GM19238 (cell line): ENCODE data around the gene MYO16.
"Not testable (repeated sequence)": the region's sequence is repeated elsewhere in the genome, so short reads cannot be mapped to it uniquely, and the experiment has no call there.

Source experiments
- DNase-seq: peaks from one replicate; pipeline ENCODE4 v3.0.0; 2011; ENCODE audit warnings: low spot score; ENCODE audit not compliant: insufficient read length

Gene MYO16

DNA sequence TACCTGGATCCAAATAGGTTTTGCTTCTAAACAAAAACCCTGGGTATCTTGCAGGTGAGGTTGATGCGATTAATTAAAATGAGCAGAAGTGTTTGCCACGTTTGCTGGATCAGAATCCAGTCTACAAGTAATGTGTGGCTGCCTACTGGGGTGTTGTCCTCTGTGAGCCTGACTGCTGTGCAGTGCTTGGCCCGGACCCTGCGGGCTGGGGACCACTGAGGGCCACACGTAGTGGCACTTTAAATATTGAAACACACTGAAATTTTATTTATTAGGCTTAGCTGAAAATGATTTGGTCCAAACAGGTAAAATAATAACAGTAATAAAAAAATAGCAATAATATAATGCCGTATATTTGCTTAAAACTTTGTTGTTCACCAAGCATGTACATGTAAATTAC lies 338.0 kb downstream of the MYO16 start:
- DNase-seq: no peak

DNA sequence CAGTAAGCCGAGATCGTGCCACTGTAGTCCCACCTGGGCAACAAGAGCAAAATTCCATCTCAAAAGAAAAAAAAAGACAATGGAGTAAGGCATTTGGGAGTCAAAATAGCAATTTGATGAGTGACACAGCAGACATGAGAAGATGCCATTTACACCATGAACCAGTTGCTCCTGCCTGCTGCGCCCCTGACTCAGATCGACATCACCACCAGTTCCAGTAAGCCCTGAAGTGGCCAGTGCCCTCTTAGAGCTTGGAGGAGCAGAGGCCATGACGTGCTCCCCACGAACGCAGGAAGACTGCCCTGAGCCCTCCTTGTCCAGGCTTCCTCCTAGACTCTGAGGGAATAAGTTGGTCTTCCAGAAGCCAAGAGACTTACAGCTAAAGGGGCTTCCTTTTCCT lies 339.2 kb downstream of the MYO16 start:
- DNase-seq: no peak

DNA sequence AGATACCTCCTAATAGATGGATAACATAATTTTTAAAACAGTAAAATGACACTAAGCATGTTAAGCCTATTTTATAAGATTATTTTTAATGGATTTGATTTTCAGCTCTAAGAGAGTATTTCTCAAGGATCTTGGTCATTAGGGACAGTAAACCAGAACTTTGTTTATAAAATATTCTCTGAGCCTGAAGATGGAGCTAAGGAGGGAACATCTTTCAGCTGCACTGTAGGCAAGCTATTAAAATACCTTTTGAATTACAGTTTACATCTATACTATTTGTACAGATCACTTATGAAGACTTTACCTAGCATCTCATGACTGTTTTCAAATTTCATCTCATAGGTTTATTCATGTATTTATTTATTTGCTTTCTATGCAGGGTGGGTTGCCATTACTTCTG lies 345.3 kb downstream of the MYO16 start:
- no peak for DNase-seq

DNA sequence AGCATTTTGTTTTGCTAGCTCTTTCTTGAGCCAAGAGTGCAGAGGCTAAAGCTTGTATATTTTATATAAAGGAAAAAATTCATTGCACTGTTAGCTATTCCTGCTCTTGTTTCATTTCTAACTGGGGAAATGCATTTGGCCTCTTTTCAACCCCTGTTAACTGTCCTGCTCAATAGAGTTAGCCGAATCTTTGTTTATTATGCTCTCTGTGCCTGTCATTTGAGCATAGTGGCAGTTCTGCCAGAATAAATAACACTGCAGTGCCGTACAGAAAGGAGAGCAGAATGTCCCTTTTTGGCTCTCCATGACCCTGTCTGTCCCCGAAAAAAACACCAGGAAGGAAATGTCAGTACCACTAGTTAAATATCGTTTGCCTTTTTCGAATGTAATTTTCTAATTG lies 350.8 kb downstream of the MYO16 start:
- DNase-seq: no peak

DNA sequence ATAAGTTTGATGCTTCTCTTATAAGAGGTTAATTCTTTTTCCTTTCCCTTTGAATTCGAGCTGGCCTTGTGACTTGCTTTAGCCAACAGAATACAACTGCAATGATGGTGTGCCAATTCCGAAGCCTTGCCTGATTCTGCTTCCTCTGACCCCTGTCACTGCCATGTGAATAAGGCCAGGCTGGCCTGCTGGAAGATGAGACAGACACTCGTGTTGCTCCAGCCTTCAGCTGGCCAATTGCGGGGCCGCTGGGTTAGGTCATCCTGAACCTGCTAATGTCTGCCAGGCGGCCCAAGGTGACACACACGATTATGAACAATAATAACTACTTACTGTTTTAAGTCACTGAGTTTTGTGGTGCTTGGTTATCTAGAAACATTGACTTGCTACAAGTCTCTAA lies 352.0 kb downstream of the MYO16 start:
- DNase-seq: no peak

DNA sequence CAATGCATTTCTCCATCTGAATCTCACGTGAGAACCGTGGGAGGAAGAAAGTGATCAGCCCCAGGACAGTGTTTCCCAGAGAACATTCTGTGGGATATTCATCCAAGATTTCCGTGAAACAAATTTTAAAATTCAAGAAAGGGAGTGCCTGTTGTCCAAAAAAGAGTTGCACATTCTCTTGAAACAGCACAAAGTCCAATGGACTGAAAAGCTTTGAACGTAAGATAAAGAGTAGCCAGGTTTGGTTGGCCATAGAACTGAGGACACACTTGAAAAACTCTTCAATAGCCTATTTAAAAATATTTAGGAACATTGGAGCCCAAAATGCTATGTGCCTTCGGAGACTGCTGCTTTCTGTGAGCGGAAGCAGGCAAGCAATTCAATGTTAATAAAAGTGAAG lies 353.9 kb downstream of the MYO16 start:
- DNase-seq: no peak

DNA sequence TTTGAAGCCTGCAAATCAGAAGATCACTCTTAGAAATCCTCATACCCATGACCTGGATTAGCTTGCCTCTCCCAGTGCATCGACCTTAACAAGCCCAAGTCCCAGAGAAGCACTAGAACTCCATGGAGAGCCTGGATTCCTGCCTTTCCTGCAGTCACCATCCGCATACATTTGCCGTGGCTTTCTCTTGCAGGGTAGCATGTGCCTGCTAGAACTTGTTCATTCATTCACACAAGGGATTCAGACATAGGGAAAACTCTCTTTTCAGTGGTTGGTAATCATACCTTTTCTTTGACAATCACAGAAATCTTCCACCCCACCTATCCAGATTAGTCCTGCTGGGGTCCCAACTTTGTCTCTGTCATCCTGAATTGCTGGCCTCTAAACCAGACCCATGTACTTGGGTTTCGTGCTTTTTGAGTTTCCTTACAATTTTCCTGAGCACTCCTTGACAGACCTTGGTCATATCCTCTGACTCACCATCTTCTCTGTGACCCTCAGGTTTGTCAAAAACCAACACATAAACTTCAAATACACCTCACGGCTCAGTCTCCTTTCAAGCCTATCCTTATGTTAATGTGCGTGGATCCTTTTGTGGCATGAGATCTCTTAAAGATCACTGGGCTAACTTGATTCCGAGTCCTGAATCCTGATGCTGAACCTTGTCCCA lies 355.0 kb downstream of the MYO16 start:
- DNase-seq: no peak

- no peak for DNase-seq
These were observed 355.8 kb downstream of the MYO16 start for GRCh38 chr13:108985166-108985565.

DNA sequence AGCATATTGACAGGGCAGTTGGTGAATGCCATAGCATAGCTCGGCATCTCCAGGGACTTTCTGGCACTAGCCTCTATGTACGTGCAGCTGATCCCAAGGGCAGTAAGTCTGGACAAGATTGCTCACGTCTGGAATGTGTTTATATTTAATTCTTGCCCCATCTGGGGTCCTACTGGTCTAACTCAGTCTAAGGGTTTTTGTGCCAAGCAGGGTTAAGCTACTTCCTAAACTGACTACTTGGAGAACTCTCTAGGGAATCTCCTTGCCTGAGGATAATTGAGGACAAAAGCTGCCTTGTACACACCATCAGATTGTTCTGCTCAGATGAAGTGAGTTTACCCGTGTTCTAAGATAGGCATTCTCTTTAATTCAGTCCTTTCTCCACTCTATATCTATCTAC lies 358.1 kb downstream of the MYO16 start:
- no peak for DNase-seq

DNA sequence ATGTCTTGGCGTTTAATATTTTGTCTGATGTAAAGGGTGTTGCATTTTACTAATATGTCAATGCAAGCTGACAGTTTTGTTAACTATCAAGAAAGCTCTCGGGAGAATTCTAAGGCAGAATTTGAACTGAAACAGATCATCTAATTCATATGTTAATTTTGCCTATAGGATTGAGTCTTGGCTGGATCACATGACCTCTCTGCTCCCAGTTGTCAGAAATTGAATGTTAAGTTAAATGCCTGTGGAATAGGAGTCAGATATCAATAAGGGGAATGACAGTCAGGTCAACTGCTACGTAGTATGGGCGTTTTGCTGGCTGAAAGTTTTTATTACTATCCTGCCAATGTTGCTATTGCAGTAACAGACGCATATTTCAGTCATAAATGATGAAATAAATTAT lies 358.5 kb downstream of the MYO16 start:
- no peak for DNase-seq

DNA sequence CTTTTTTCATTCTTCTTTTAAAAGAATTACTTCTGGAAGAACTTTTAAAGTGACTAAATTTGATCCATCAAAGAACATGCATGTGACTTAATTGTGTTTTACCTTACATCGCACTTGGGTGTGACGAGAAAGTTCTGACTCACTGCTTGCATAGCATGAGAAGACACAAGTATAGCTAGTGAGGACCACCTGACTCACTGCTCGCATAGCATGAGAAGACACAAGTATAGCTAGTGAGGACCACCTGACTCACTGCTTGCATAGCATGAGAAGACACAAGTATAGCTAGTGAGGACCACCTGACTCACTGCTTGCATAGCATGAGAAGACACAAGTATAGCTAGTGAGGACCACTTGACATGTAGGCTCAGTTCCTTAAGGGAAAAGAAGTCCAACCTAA lies 362.0 kb downstream of the MYO16 start:
- DNase-seq: not testable (repeated sequence)

DNA sequence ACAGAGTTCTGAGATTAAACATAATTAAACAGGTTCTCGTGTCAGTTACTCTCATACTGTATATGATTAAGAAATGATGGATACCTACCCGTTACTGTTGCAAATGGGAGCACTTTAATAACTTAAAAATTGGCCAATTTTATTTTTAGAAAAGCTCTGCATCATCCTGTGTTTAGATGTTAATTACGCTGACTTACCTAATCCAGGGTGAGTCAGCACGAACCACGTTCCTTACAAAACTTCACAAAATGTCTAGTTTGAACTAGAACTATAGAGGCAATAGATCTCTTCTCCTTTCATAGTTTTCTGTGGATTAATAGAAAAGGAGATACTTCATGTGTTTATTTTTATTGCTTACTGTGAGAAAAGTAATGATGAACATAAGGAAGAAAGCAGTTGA lies 363.9 kb downstream of the MYO16 start:
- DNase-seq: no peak

- no peak for DNase-seq
These were observed 367.0 kb downstream of the MYO16 start for GRCh38 chr13:108996430-108996829.

- no peak for DNase-seq
These were observed 370.8 kb downstream of the MYO16 start for GRCh38 chr13:109000207-109000606.

DNA sequence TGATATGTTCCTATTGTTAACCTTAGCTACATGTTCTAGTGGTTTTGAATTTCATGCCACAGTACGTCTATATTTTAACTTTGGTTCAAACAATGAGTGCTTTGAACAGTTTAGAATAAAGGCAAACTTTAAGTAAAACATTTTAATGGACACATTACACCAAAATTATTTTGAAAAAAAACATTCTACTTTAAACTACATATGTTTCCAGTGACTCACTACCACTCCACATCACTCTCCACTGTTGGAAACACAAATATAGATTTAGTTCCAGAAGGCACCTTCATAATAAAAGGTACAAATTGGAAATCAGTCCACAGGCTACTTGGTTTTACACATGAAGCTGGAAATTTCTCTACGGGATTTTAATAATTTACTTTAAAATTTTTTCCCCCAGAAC lies 373.5 kb downstream of the MYO16 start:
- DNase-seq: no peak

GRCh38 chr13:109007946-109008345 lies 378.5 kb downstream of the MYO16 start:
- DNase-seq: no peak

DNA sequence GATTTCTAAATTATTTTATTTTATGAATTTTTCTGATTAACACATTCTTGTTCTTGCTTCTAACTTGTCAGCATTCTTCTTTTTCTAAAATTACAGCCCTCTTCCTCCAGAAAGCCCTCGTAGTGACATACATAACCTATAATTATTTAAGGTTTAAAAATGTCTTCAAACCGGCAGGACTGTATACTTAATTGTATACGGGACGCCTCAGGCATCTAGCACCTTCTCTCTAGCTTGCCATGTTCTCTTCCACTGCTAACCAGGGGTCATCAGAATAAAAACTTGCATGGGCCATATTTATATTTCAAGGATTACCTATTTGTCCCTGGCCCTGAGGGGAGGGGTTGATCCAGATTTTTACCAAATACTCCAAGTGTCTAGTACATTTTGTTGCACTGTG lies 380.3 kb downstream of the MYO16 start:
- no peak for DNase-seq

DNA sequence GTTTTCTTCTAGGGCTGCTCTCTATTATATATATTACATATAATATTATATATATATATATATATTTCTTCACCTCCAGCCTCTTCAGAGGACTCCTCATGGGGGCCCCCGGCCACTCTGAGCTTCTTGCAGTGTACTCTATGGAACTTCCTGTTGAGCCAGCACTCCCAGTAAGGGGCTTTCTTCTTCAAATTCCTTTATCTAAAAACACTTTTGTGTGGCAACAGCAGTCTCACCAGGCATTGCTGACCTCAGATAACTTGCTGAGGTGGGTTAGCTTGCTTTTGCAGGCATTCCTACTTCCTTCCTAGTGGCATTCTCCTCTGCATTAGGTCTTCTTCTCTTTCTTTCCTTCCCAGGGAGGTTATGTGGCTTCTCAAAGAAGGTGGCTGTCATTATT lies 381.5 kb downstream of the MYO16 start:
- DNase-seq: no peak

GRCh38 chr13:109012115-109012514 lies 382.7 kb downstream of the MYO16 start:
- DNase-seq: no peak

DNA sequence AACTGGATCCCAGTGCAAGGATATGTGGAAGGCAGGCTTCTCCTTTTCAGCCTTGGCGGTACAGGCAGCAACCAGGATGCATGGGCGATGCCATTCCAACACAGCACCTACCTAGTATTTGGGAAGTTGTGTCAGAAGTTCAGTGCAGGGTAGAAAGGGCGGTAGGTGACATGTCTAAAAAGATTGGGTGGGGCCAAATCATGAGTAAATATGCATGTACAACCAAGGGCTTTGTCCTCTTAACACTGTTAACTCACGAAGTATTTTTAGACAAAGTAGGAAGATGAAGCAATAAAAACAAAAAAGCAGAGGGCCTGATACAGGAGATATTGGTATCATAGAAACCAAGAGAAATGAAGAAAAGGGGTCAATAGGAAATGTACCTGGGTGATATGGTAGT lies 392.1 kb downstream of the MYO16 start:
- no peak for DNase-seq

GRCh38 chr13:109024611-109025010 lies 395.2 kb downstream of the MYO16 start:
- no peak for DNase-seq

GRCh38 chr13:109026266-109026665 lies 396.9 kb downstream of the MYO16 start:
- no peak for DNase-seq

- no peak for DNase-seq
These were observed 399.2 kb downstream of the MYO16 start for GRCh38 chr13:109028624-109029023.

- no peak for DNase-seq
These were observed 403.7 kb downstream of the MYO16 start for GRCh38 chr13:109033090-109033489.
